GM12878 (cell line): ENCODE measurements around the gene ZG16B. TPM values are rescaled to one million over a fixed set of nuclear protein-coding genes. Genes with fewer than 3 reads are reported as not detected.

Source experiments
- ATAC-seq: fragments of 200-7000 bp; cut with Tn5 transposase; 3 replicates; pipeline ENCODE4 v1.9.1; 2020; ENCODE audit warnings: mild to moderate bottlenecking, moderate library complexity
- BruUV-seq: library from RNA; stranded (reverse); fragments of 400-500 nt; replicated peaks from 2 replicates; lab custom pipeline; 2021; lab: Mats Ljungman, UMichigan
- CTCF ChIA-PET: fragments of 300-600 bp; sonication (Branson Sonifier 250); formaldehyde crosslinking; extraction: SDS; loops from one replicate; lab custom pipeline; 2021; ENCODE audit warnings: inconsistent platforms; lab: Yijun Ruan, JAX
- POLR2A ChIA-PET: fragments of 350-600 bp; formaldehyde crosslinking; extraction: SDS; loops from one replicate; lab custom pipeline; 2021; ENCODE audit warnings: inconsistent platforms; lab: Charles Lee
- RAD21 ChIA-PET: fragments of 300-600 bp; sonication (Branson Sonifier 250); formaldehyde crosslinking; loops from one replicate; lab custom pipeline; 2023; ENCODE audit warnings: antibody characterized with exemption; ENCODE audit not compliant: unreplicated experiment; lab: Charles Lee
- SMC1A ChIA-PET: fragments of 300-600 bp; sonication (Branson Sonifier 250); formaldehyde crosslinking; loops from one replicate; lab custom pipeline; 2023; ENCODE audit not compliant: unreplicated experiment, uncharacterized antibody; lab: Charles Lee
- DNase-seq: peaks from one replicate; pipeline ENCODE4 v3.0.0-alpha.2; 2011; ENCODE audit warnings: low read depth, low spot score
- FAIRE-seq: peaks from 3 replicates; lab custom pipeline; 2011; peaks lifted over from hg19 to GRCh38; lab: Jason Lieb, UNC
- H2AFZ ChIP-seq: 2 replicates; pipeline ENCODE4 v1.6.0; 2011; ENCODE audit warnings: low read depth, low read length, control low read depth; ENCODE audit not compliant: control insufficient read depth
- H3K27ac ChIP-seq: 2 replicates; pipeline ENCODE4 v1.5.1; 2011; ENCODE audit warnings: control low read depth; ENCODE audit not compliant: control insufficient read depth, insufficient read depth
- H3K27me3 ChIP-seq, 2 experiments: replicated peaks in 1 of 2; 2 replicates each; pipeline versions ENCODE4 v1.6.0 to v1.6.1; 2011; ENCODE audit warnings: low read length in 1 of 2; ENCODE audit not compliant: control insufficient read depth in 2 of 2, insufficient read depth in 2 of 2
- H3K36me3 ChIP-seq, 2 experiments: 2 replicates each; pipeline ENCODE4 v1.5.1; 2011; ENCODE audit warnings: low read length in 1 of 2; ENCODE audit not compliant: control insufficient read depth in 2 of 2, insufficient read depth in 2 of 2
- H3K4me1 ChIP-seq: 2 replicates; pipeline ENCODE4 v1.6.1; 2011; ENCODE audit warnings: mild to moderate bottlenecking, low read length, moderate library complexity, mixed read lengths; ENCODE audit not compliant: control insufficient read depth, insufficient read depth
- H3K4me2 ChIP-seq: 2 replicates; pipeline ENCODE4 v1.6.0; 2011; ENCODE audit warnings: control low read depth; ENCODE audit not compliant: control insufficient read depth, insufficient read depth
- H3K4me3 ChIP-seq: fragments of 200-600 bp; sonication (generic); 2 replicates; pipeline ENCODE4 v1.5.1; 2016
- H3K79me2 ChIP-seq: 2 replicates; pipeline ENCODE4 v1.6.0; 2011; ENCODE audit warnings: low read length; ENCODE audit not compliant: control insufficient read depth, insufficient read depth
- H3K9ac ChIP-seq: 2 replicates; pipeline ENCODE4 v1.8.0; 2011; ENCODE audit warnings: low read length, control low read depth, mixed read lengths; ENCODE audit not compliant: control insufficient read depth, insufficient read depth
- H3K9me3 ChIP-seq: replicated peaks from 3 replicates; pipeline ENCODE4 v1.5.1; 2011; ENCODE audit warnings: mild to moderate bottlenecking, low read length; ENCODE audit not compliant: control insufficient read depth, insufficient read depth
- H4K20me1 ChIP-seq: 2 replicates; pipeline ENCODE4 v1.6.0; 2011; ENCODE audit not compliant: control insufficient read depth, insufficient read depth
- BCL3 ChIP-seq: IDR thresholded peaks from 2 replicates; pipeline ENCODE4 v1.6.1; 2011; ENCODE audit warnings: borderline replicate concordance, low read depth, mild to moderate bottlenecking, moderate library complexity, low read length; ENCODE audit not compliant: insufficient read depth, poor library complexity, severe bottlenecking
- DPF2 ChIP-seq: fragments of 450-650 bp; IDR thresholded peaks from 2 replicates; pipeline ENCODE4 v1.6.1; 2017; ENCODE audit warnings: mild to moderate bottlenecking
- FOXK2 ChIP-seq: fragments of 450-650 bp; IDR thresholded peaks from 2 replicates; pipeline ENCODE4 v1.6.1; 2017; ENCODE audit warnings: mild to moderate bottlenecking, moderate library complexity
- IRF5 ChIP-seq: fragments of 450-650 bp; IDR thresholded peaks from 2 replicates; pipeline ENCODE4 v1.6.1; 2017; ENCODE audit warnings: borderline replicate concordance
- PBX3 ChIP-seq: IDR thresholded peaks from 2 replicates; pipeline ENCODE4 v1.6.1; 2011; ENCODE audit warnings: mild to moderate bottlenecking, low read depth, low read length, moderate library complexity; ENCODE audit not compliant: insufficient replicate concordance
- RB1 ChIP-seq: fragments of 450-650 bp; formaldehyde crosslinking; IDR thresholded peaks from 2 replicates; pipeline ENCODE4 v1.6.1; 2017; ENCODE audit warnings: mild to moderate bottlenecking, borderline replicate concordance
- RCOR1 ChIP-seq: conservative IDR thresholded peaks from 2 replicates; pipeline ENCODE4 v1.6.1; 2012; ENCODE audit warnings: low read depth, low read length, improper control_type of control experiment
- SKIL ChIP-seq: fragments of 450-650 bp; IDR thresholded peaks from 2 replicates; pipeline ENCODE4 v1.6.1; 2017; ENCODE audit warnings: mild to moderate bottlenecking, low read depth, inconsistent platforms; ENCODE audit not compliant: poor library complexity, severe bottlenecking
- USF2 ChIP-seq: IDR thresholded peaks from 2 replicates; pipeline ENCODE4 v1.6.1; 2011; ENCODE audit warnings: low read depth, low read length, improper control_type of control experiment, borderline replicate concordance
- ZNF622 ChIP-seq: fragments of 450-650 bp; IDR thresholded peaks from 2 replicates; pipeline ENCODE4 v1.6.1; 2017; ENCODE audit warnings: mild to moderate bottlenecking, inconsistent platforms
- WGBS: methylation state at CpG from one replicate; pipeline ENCODE4 v1.1.6; 2016; ENCODE audit warnings: low lambda C conversion rate; ENCODE audit not compliant: insufficient replicate concordance, insufficient coverage; ENCODE audit errors: missing lambda C conversion rate; 5-methylcytosine and 5-hydroxymethylcytosine counted together
- in situ Hi-C: fragments of 300-500 bp; cut with MboI; formaldehyde crosslinking; loops from 9 replicates; pipeline ENCODE4 v1.14.3; 2018; ENCODE audit warnings: mixed read lengths
- intact Hi-C: fragments of 100-400 bp; cut with micrococcal nuclease; formaldehyde crosslinking; loops from one replicate; pipeline ENCODE4 v1.14.2; 2022; ENCODE audit not compliant: unreplicated experiment
- polyA plus RNA-seq, 11 experiments: library from polyadenylated mRNA; depleted of rRNA in 4 of 11; unstranded in 6 of 11; stranded (reverse) in 5 of 11; fragments of >200 nt; fragmentation: Nextera tagmentation in 4 of 11; fragmentation: Illumina TruSeq in 1 of 11; extraction: Ambion mirVana in 4 of 11; extraction: Trizol in 1 of 11; gene quantifications; 1 replicate in 1 of 11; 2 replicates in 10 of 11; pipeline versions ENCODE4 v1.2.1 to v1.2.3, GENCODE V29; 2011 to 2016; ENCODE audit warnings: inconsistent platforms in 2 of 11, missing spikeins in 2 of 11, low read depth in 1 of 11
- total RNA-seq, 4 experiments: library from RNA; depleted of rRNA in 3 of 4; stranded (reverse); fragments of >200 nt in 3 of 4; fragmentation: Illumina TruSeq in 1 of 4; extraction: Trizol in 1 of 4; gene quantifications; 2 replicates each; pipeline versions ENCODE4 v1.2.1 to v1.2.3, GENCODE V29; 2013 to 2021

ZG16B gene
- total and polyA plus RNA-seq, 10 of the 15 experiments (the other 5 are each of a cell fraction or from before 2014, with no cell fraction given), result 1.00 to 11.6 (median 5.8) TPM

GRCh38 chr16:2828876-2829430 lies 1.1 kb upstream of the ZG16B start:
- POLR2A ChIA-PET, result no interaction called here
- Histone ChIP-seq H3K4me1 (peaks cover 4% of the 10 kb centered on the region; the same call in 1 of the 2 replicates), H3K79me2 (no peaks in the 10 kb centered on the region), H3K36me3 (no peaks in the 10 kb centered on the region), H2AFZ (no peak overlapping the region), H3K4me3 (no peak overlapping the region), H3K9ac (no peak overlapping the region), H3K27me3 (no peaks in the 10 kb centered on the region), H3K4me2 (no peak overlapping the region), H4K20me1 (no peaks in the 10 kb centered on the region), H3K27ac (no peak overlapping the region), H3K9me3 (no peaks in the 10 kb centered on the region)
- BruUV-seq, result no TSS peak
- TF ChIP-seq BCL3, result no peak
- TF ChIP-seq RCOR1, result no peak
- no peak for TF ChIP-seq PBX3
- TF ChIP-seq DPF2, result no peak
- no peak for TF ChIP-seq ZNF622
- no peak for TF ChIP-seq SKIL
- no peak for TF ChIP-seq USF2
- no peak for TF ChIP-seq IRF5
- no peak for TF ChIP-seq RB1
- no peak for TF ChIP-seq FOXK2
- CTCF ChIA-PET, result interaction anchor here (1.8 kb wide), 1 partner anchor 39 kb away, joined by 4 read pairs; no protein-coding TSS in a partner anchor
- in situ Hi-C loops (no loop called here), intact Hi-C loops (no loop called here)
- WGBS, result 63% methylated on average over 17 of the region's 17 CpGs
- ATAC-seq (no peak), DNase-seq (no peak), FAIRE-seq (no peak)
- RAD21 ChIA-PET, result no interaction called here
- SMC1A ChIA-PET, result no interaction called here
